H9 (cell line): Measurements from ENCODE around the gene APOC1. TPM values are rescaled to one million over a fixed set of nuclear protein-coding genes. Genes with fewer than 3 reads are reported as not detected.
A peak's percentile ranks its signal among the peaks of the same experiment; 100 is the strongest.

Experiments
- DNase-seq: peaks from one replicate; pipeline ENCODE4 v3.0.0-alpha.2; 2017
- H2AFZ ChIP-seq: one replicate; pipeline ENCODE4 v1.6.1; 2013; ENCODE audit warnings: mild to moderate bottlenecking, low read length, control low read depth, moderate library complexity
- H2AK5ac ChIP-seq: 2 replicates; pipeline ENCODE4 v1.6.1; 2013; ENCODE audit warnings: low read length, control low read depth, mixed read lengths; ENCODE audit not compliant: insufficient read length
- H2BK120ac ChIP-seq: one replicate; pipeline ENCODE4 v1.6.1; 2013; ENCODE audit warnings: low read depth, mild to moderate bottlenecking, low read length, control low read depth, inconsistent platforms; ENCODE audit not compliant: poor library complexity, severe bottlenecking
- H2BK12ac ChIP-seq: 2 replicates; pipeline ENCODE4 v1.6.1; 2013; ENCODE audit warnings: low read length, control low read depth, mixed read lengths, low read depth; ENCODE audit not compliant: insufficient read length
- H2BK15ac ChIP-seq: 2 replicates; pipeline ENCODE4 v1.6.1; 2013; ENCODE audit warnings: low read depth, low read length, control low read depth
- H2BK20ac ChIP-seq: one replicate; pipeline ENCODE4 v1.6.1; 2013; ENCODE audit warnings: low read depth, mild to moderate bottlenecking, low read length, control low read depth, inconsistent platforms; ENCODE audit not compliant: poor library complexity, severe bottlenecking
- H2BK5ac ChIP-seq: 2 replicates; pipeline ENCODE4 v1.6.1; 2013; ENCODE audit warnings: low read length, control low read depth, mixed read lengths; ENCODE audit not compliant: insufficient read length
- H3K14ac ChIP-seq: 2 replicates; pipeline ENCODE4 v1.6.1; 2013; ENCODE audit warnings: low read length, control low read depth; ENCODE audit not compliant: insufficient read depth
- H3K18ac ChIP-seq: 2 replicates; pipeline ENCODE4 v1.6.1; 2013; ENCODE audit warnings: low read depth, mild to moderate bottlenecking, mixed read lengths, low read length, control low read depth; ENCODE audit not compliant: insufficient read length
- H3K23ac ChIP-seq: 2 replicates; pipeline ENCODE4 v1.6.1; 2013; ENCODE audit warnings: low read length, control low read depth, mixed read lengths, low read depth; ENCODE audit not compliant: insufficient read length
- H3K23me2 ChIP-seq: 2 replicates; pipeline ENCODE4 v1.6.1; 2013; ENCODE audit warnings: low read depth, mild to moderate bottlenecking, mixed read lengths, low read length, control low read depth; ENCODE audit not compliant: insufficient read length, poor library complexity, severe bottlenecking
- H3K27ac ChIP-seq: 2 replicates; pipeline ENCODE4 v1.5.1; 2013; ENCODE audit warnings: low read length, control low read depth, mixed read lengths, low read depth; ENCODE audit not compliant: insufficient read length
- H3K27me3 ChIP-seq: 2 replicates; pipeline ENCODE4 v1.6.1; 2013; ENCODE audit warnings: low read length, control low read depth, inconsistent platforms; ENCODE audit not compliant: insufficient read depth
- H3K4ac ChIP-seq: 2 replicates; pipeline ENCODE4 v1.6.1; 2013; ENCODE audit warnings: low read depth, mild to moderate bottlenecking, control low read depth, inconsistent platforms, low read length, moderate library complexity
- H3K4me1 ChIP-seq: 2 replicates; pipeline ENCODE4 v1.6.1; 2013; ENCODE audit warnings: low read length, control low read depth, inconsistent platforms; ENCODE audit not compliant: insufficient read depth
- H3K4me2 ChIP-seq: 2 replicates; pipeline ENCODE4 v1.6.1; 2013; ENCODE audit warnings: low read length, control low read depth, mixed read lengths; ENCODE audit not compliant: insufficient read length, insufficient read depth
- H3K56ac ChIP-seq: 2 replicates; pipeline ENCODE4 v1.6.1; 2013; ENCODE audit warnings: low read depth, mild to moderate bottlenecking, mixed read lengths, low read length, control low read depth; ENCODE audit not compliant: insufficient read length
- H3K79me1 ChIP-seq: 2 replicates; pipeline ENCODE4 v1.6.1; 2013; ENCODE audit warnings: low read depth, mild to moderate bottlenecking, moderate library complexity, low read length, control low read depth, inconsistent platforms; ENCODE audit not compliant: insufficient read depth, poor library complexity, severe bottlenecking
- H3K79me2 ChIP-seq: 2 replicates; pipeline ENCODE4 v1.6.1; 2013; ENCODE audit warnings: low read length, control low read depth, inconsistent platforms; ENCODE audit not compliant: insufficient read depth
- H3K9ac ChIP-seq: 2 replicates; pipeline ENCODE4 v1.6.1; 2013; ENCODE audit warnings: low read length, control low read depth, mixed read lengths; ENCODE audit not compliant: insufficient read length; ENCODE audit errors: extremely low read depth
- H3K9me3 ChIP-seq: one replicate; pipeline ENCODE4 v1.6.1; 2013; ENCODE audit warnings: low read depth, low read length, inconsistent platforms; ENCODE audit not compliant: control insufficient read depth
- H3T11ph ChIP-seq: one replicate; pipeline ENCODE4 v1.6.1; 2013; ENCODE audit warnings: mild to moderate bottlenecking, low read length, control low read depth, inconsistent platforms
- H4K20me1 ChIP-seq: one replicate; pipeline ENCODE4 v1.6.1; 2013; ENCODE audit not compliant: control insufficient read depth, insufficient read length, insufficient read depth
- H4K5ac ChIP-seq: 2 replicates; pipeline ENCODE4 v1.6.1; 2013; ENCODE audit warnings: low read depth, mild to moderate bottlenecking, mixed read lengths, low read length, control low read depth; ENCODE audit not compliant: insufficient read length
- H4K8ac ChIP-seq: replicated peaks from 2 replicates; pipeline ENCODE4 v1.6.1; 2013; ENCODE audit warnings: low read length, control low read depth, mixed read lengths, low read depth; ENCODE audit not compliant: insufficient read length
- H4K91ac ChIP-seq: 2 replicates; pipeline ENCODE4 v1.6.1; 2013; ENCODE audit warnings: low read depth, mild to moderate bottlenecking, moderate library complexity, mixed read lengths, low read length, control low read depth; ENCODE audit not compliant: insufficient read length
- H3K27ac Mint-ChIP-seq, 3 experiments: 2 replicates in 2 of 3; 3 replicates in 1 of 3; pipeline ENCODE4 v1.8.0; 2020 to 2021; ENCODE audit warnings: mixed read lengths in 3 of 3, mild to moderate bottlenecking in 1 of 3, moderate library complexity in 1 of 3
- H3K27me3 Mint-ChIP-seq: 2 replicates; pipeline ENCODE4 v1.8.0; 2021; ENCODE audit warnings: low read depth, mild to moderate bottlenecking, moderate library complexity, mixed read lengths
- H3K36me3 Mint-ChIP-seq, 3 experiments: 2 replicates in 2 of 3; 3 replicates in 1 of 3; pipeline ENCODE4 v1.8.0; 2020 to 2021; ENCODE audit warnings: low read depth in 3 of 3, mixed read lengths in 3 of 3; ENCODE audit not compliant: insufficient read depth in 1 of 3
- H3K4me1 Mint-ChIP-seq, 2 experiments: 2 replicates each; pipeline ENCODE4 v1.8.0; 2020; ENCODE audit warnings: mixed read lengths in 2 of 2
- H3K4me3 Mint-ChIP-seq, 2 experiments: 2 replicates in 1 of 2; 3 replicates in 1 of 2; pipeline ENCODE4 v1.8.0; 2020 to 2021; ENCODE audit warnings: mild to moderate bottlenecking in 2 of 2, mixed read lengths in 2 of 2, moderate library complexity in 1 of 2
- H3K9me3 Mint-ChIP-seq, 2 experiments: 2 replicates in 1 of 2; 3 replicates in 1 of 2; pipeline ENCODE4 v1.8.0; 2020; ENCODE audit warnings: mild to moderate bottlenecking in 2 of 2, mixed read lengths in 2 of 2, moderate library complexity in 1 of 2
- CTCF ChIP-seq: fragments of 200-600 bp; sonication (generic); conservative IDR thresholded peaks from 3 replicates; pipeline ENCODE4 v1.8.0; 2021; ENCODE audit warnings: antibody characterized with exemption, mild to moderate bottlenecking
- WGBS: extraction: QIAGEN DNeasy Blood & Tissue Kit; methylation state at CpG from one replicate; pipeline ENCODE4 v1.1.7; 2013; ENCODE audit warnings: missing lambda C conversion rate, low lambda C conversion rate, mixed read lengths; ENCODE audit not compliant: insufficient read length; ENCODE audit errors: extremely low coverage; 5-methylcytosine and 5-hydroxymethylcytosine counted together
- total RNA-seq: library from RNA; stranded (reverse); gene quantifications from 2 replicates; pipeline ENCODE4 v1.2.1, GENCODE V29; 2021

Gene APOC1
- total RNA-seq, 1 experiment from 2014 or later, result 78.1 TPM

- Mint-ChIP-seq H3K27me3 (no peaks in the 10 kb centered on the region; the same call in 1 of the 2 replicates), H3K4me3 (no peak overlapping the region), H3K36me3 (peaks cover 40 to 76% (median 59%) of the 10 kb centered on the region in 3 experiments; a peak in 6 of 7 replicates), H3K27ac (peak overlapping the region in 1 of 3 experiments; percentile 61; a peak in 1 of 7 replicates), H3K9me3 (no peaks in the 10 kb centered on the region), H3K4me1 (peaks cover 8 to 14% of the 10 kb centered on the region in 2 experiments)
- H3K79me2 ChIP-seq, result no peaks in the 10 kb centered on the region
- no peak overlapping the region for H3T11ph ChIP-seq
- no peak overlapping the region for H3K9ac ChIP-seq
- H3K27ac ChIP-seq, result no peak overlapping the region
- H4K20me1 ChIP-seq, result no peaks in the 10 kb centered on the region
- H3K23ac ChIP-seq, result no peak overlapping the region
- H3K14ac ChIP-seq, result no peak overlapping the region
- no peaks in the 10 kb centered on the region for H3K4me1 ChIP-seq
- H4K5ac ChIP-seq, result no peak overlapping the region
- no peak overlapping the region for H2AK5ac ChIP-seq
- H3K79me1 ChIP-seq, result no peaks in the 10 kb centered on the region
- no peak overlapping the region for H2BK120ac ChIP-seq
- no peak overlapping the region for H4K8ac ChIP-seq
- no peak overlapping the region for H4K91ac ChIP-seq
- no peak overlapping the region for H3K4me2 ChIP-seq
- H3K18ac ChIP-seq, result no peak overlapping the region
- DNase-seq, result no peak
- no CpG with 5 or more reads among the region's 19 CpGs for WGBS
- H2BK15ac ChIP-seq, result no peak overlapping the region
- no peaks in the 10 kb centered on the region for H3K27me3 ChIP-seq
- no peaks in the 10 kb centered on the region for H3K23me2 ChIP-seq
- no peak overlapping the region for H2AFZ ChIP-seq
- no peak overlapping the region for H3K56ac ChIP-seq
- no peaks in the 10 kb centered on the region for H3K9me3 ChIP-seq
- no peak overlapping the region for H2BK5ac ChIP-seq
- no peak for TF ChIP-seq CTCF
- no peak overlapping the region for H2BK12ac ChIP-seq
- no peak overlapping the region for H3K4ac ChIP-seq
- H2BK20ac ChIP-seq, result no peak overlapping the region
These were observed 13.8 kb upstream of the APOC1 start for GRCh38 chr19:44900328-44901244.
